Endothelial cell (in vitro differentiated cells): ENCODE measurements around the gene STARD13. TPM values are rescaled to one million over a fixed set of nuclear protein-coding genes. Genes with fewer than 3 reads are reported as not detected.

Experiments used
- DNase-seq: peaks from one replicate; pipeline ENCODE4 v3.0.0; 2021; ENCODE audit warnings: low spot score
- H3K27ac Mint-ChIP-seq: one replicate; pipeline ENCODE4 v1.8.0; 2021; ENCODE audit warnings: mixed read lengths, inconsistent platforms; ENCODE audit not compliant: unreplicated experiment
- H3K27me3 Mint-ChIP-seq: one replicate; pipeline ENCODE4 v1.8.0; 2021; ENCODE audit warnings: mild to moderate bottlenecking, moderate library complexity, mixed read lengths, inconsistent platforms; ENCODE audit not compliant: unreplicated experiment
- H3K36me3 Mint-ChIP-seq: one replicate; pipeline ENCODE4 v1.8.0; 2021; ENCODE audit warnings: mild to moderate bottlenecking, low read depth, mixed read lengths, inconsistent platforms; ENCODE audit not compliant: unreplicated experiment
- H3K4me1 Mint-ChIP-seq: one replicate; pipeline ENCODE4 v1.8.0; 2021; ENCODE audit warnings: mild to moderate bottlenecking, mixed read lengths, inconsistent platforms; ENCODE audit not compliant: unreplicated experiment
- H3K4me3 Mint-ChIP-seq: one replicate; pipeline ENCODE4 v1.8.0; 2021; ENCODE audit warnings: mild to moderate bottlenecking, mixed read lengths, inconsistent platforms; ENCODE audit not compliant: unreplicated experiment
- H3K9me3 Mint-ChIP-seq: one replicate; pipeline ENCODE4 v1.8.0; 2021; ENCODE audit warnings: mixed read lengths, inconsistent platforms; ENCODE audit not compliant: unreplicated experiment
- CTCF ChIP-seq: fragments of 200-600 bp; sonication (generic); IDR thresholded peaks from one replicate; pipeline ENCODE4 v1.5.0; 2021; ENCODE audit warnings: antibody characterized with exemption; ENCODE audit not compliant: unreplicated experiment
- total RNA-seq: library from RNA; stranded (reverse); fragmentation: NEBNext Ultra II Directional; extraction: Animal tissue kit (Norgen Biotek cat#: 25700); gene quantifications from one replicate; pipeline ENCODE4 v1.2.1, GENCODE V29; 2021; ENCODE audit not compliant: unreplicated experiment

The STARD13 gene
- total RNA-seq, 1 donor from 2014 or later = 63.8 TPM

- no peak for TF ChIP-seq CTCF
- Mint-ChIP-seq H3K27me3 (no peaks in the 10 kb centered on the region), H3K4me3 (no peak overlapping the region), H3K27ac (no peak overlapping the region), H3K36me3 (peaks cover 26% of the 10 kb centered on the region), H3K9me3 (no peaks in the 10 kb centered on the region), H3K4me1 (no peaks in the 10 kb centered on the region)
- no peak for DNase-seq
These were observed 219.2 kb downstream of the STARD13 start for GRCh38 chr13:33066329-33066728.

DNA sequence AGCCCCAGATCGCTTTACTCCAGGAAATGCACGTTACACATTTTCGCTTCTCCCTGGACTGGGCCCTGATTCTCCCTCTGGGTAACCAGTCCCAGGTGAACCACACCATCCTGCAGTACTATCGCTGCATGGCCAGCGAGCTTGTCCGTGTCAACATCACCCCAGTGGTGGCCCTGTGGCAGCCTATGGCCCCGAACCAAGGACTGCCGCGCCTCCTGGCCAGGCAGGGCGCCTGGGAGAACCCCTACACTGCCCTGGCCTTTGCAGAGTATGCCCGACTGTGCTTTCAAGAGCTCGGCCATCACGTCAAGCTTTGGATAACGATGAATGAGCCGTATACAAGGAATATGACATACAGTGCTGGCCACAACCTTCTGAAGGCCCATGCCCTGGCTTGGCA, 224.7 kb downstream of the STARD13 start:
- Mint-ChIP-seq H3K36me3 (peaks cover 36% of the 10 kb centered on the region), H3K4me1 (peaks cover 14% of the 10 kb centered on the region), H3K27me3 (peaks cover 2% of the 10 kb centered on the region), H3K9me3 (no peaks in the 10 kb centered on the region), H3K27ac (no peak overlapping the region), H3K4me3 (no peak overlapping the region)
- no peak for TF ChIP-seq CTCF
- no peak for DNase-seq

- H3K4me1 Mint-ChIP-seq = peaks cover 19% of the 10 kb centered on the region
- DNase-seq = no peak
- no peak overlapping the region for H3K27ac Mint-ChIP-seq
- peaks cover 2% of the 10 kb centered on the region for H3K27me3 Mint-ChIP-seq
- peaks cover 42% of the 10 kb centered on the region for H3K36me3 Mint-ChIP-seq
- no peaks in the 10 kb centered on the region for H3K9me3 Mint-ChIP-seq
- no peak overlapping the region for H3K4me3 Mint-ChIP-seq
- TF ChIP-seq CTCF = no peak
These were observed 226.7 kb downstream of the STARD13 start for GRCh38 chr13:33058776-33059327.

DNA sequence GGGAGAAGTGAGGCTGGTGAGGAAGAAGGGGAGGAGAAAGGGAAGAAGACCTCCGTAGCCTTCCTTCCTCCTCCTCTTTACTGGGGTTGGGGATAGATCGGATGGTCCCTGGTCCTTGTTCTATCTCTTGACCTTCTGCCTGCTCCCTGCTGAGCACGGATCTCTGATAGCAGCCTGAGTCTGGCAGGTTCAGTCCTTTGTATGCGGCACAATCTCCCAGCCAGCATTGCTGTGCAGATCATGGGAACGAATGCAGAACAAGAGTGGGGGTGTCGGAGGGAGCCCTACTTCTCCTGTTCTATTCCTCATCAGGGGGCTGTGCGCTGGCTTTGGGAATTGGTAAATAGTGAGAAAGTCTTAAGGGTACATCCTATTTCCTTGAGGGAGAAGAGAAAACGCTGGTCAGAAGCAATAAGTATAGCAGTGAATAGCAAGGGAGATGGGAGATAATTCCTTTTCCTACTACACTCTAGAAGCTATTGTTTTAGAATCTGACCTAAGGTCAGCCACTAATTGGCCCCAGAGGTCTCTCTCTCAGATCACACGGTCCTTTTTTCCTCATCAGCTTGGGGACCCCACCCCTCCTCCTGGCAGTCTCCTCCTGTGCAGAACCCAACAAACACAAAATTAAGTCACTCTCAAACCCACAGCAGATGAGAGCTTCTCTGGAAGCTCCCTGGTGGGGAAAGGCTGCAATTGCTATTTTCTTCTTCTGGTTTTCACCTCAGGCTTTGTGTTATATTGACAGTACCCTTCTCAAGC, 228.4 kb downstream of the STARD13 start:
- peak; percentile 52 for TF ChIP-seq CTCF
- DNase-seq = peak; percentile 32
- Mint-ChIP-seq H3K36me3 (peaks cover 31% of the 10 kb centered on the region), H3K27me3 (peaks cover 2% of the 10 kb centered on the region), H3K27ac (peak overlapping the region; percentile 77), H3K4me3 (no peak overlapping the region), H3K4me1 (peaks cover 19% of the 10 kb centered on the region), H3K9me3 (no peaks in the 10 kb centered on the region)

GRCh38 chr13:33053397-33054066, 232.0 kb downstream of the STARD13 start:
- Mint-ChIP-seq H3K27me3 (peaks cover 3% of the 10 kb centered on the region), H3K4me1 (peaks cover 19% of the 10 kb centered on the region), H3K36me3 (peaks cover 9% of the 10 kb centered on the region), H3K4me3 (no peak overlapping the region), H3K27ac (no peak overlapping the region), H3K9me3 (no peaks in the 10 kb centered on the region)
- DNase-seq = no peak
- TF ChIP-seq CTCF = no peak
